AG09319 (cell line): ENCODE measurements around the gene COL13A1.

Source experiments
- DNase-seq: peaks from one replicate; pipeline ENCODE4 v3.0.0-alpha.2; 2010; ENCODE audit warnings: low read depth; ENCODE audit errors: extremely low read depth
- TF ChIP-seq, protein P1 (sequence below): IDR thresholded peaks from 2 replicates; pipeline ENCODE4 v1.5.1; 2011; ENCODE audit warnings: low read depth, mild to moderate bottlenecking, inconsistent platforms, low read length, moderate library complexity

The COL13A1 gene

GRCh38 chr10:69866688-69867461 is 65.2 kb downstream of the COL13A1 start:
- TF ChIP-seq, protein P1, sequence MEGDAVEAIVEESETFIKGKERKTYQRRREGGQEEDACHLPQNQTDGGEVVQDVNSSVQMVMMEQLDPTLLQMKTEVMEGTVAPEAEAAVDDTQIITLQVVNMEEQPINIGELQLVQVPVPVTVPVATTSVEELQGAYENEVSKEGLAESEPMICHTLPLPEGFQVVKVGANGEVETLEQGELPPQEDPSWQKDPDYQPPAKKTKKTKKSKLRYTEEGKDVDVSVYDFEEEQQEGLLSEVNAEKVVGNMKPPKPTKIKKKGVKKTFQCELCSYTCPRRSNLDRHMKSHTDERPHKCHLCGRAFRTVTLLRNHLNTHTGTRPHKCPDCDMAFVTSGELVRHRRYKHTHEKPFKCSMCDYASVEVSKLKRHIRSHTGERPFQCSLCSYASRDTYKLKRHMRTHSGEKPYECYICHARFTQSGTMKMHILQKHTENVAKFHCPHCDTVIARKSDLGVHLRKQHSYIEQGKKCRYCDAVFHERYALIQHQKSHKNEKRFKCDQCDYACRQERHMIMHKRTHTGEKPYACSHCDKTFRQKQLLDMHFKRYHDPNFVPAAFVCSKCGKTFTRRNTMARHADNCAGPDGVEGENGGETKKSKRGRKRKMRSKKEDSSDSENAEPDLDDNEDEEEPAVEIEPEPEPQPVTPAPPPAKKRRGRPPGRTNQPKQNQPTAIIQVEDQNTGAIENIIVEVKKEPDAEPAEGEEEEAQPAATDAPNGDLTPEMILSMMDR, result peak; percentile 11
- DNase-seq, result peak; percentile 46

GRCh38 chr10:69867699-69868558 is 66.2 kb downstream of the COL13A1 start:
- TF ChIP-seq, protein P1, result no peak
- no peak for DNase-seq

DNA sequence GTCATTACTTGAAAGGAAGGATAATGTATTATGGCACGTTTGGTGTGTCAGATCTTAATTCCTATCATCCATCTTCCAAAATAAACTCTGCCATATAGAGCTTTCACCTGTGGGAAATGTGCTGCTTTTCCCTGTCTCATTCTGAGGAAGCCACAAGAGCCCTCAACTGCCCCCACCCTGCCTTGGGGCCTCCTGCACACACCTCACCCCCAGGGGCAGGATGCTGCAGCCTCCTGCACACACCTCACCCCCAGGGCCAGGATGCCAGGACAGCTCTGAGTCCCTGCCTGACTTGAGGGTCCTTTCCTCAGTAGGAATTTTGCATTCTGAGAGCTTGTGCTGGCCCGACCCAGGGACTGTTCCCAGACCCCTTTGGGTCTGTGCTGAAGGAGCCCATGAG is 67.1 kb downstream of the COL13A1 start:
- DNase-seq, result no peak
- TF ChIP-seq, protein P1, result no peak

DNA sequence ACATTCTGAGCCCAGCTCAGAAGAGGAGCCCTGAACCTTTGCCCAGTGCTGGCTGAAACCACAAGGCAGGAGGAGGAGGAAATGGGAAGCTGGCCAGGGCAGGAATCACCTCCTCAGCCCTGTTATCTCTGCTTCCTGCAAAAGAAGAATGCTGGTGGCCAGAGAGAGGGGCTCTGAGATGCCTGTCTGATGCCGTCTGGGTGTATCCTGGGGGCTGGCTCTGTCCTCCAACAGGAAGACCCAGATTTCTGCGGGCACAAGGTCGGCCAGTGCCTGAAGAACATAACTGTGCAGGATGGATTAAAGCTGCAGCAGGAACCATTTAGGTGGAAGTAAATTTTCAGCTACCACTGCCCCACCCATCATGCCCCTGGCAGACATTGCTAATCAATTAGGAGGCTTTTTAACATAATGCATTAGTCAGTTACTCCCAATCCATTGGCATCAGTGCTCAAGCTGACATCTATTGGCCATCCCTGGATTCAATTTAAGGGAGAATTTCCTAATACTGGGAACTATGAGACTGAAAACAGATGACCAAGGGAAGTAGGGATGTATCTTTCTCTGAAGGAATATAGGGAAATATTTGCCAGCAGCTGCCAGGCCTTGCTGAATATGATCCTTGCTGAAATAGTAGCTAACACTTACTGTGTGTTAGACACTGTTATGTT is 67.7 kb downstream of the COL13A1 start:
- TF ChIP-seq, protein P1, result no peak
- peak; percentile 64 for DNase-seq

- DNase-seq, result no peak
- TF ChIP-seq, protein P1, result no peak
Observed at GRCh38 chr10:69870591-69870990, 68.9 kb downstream of the COL13A1 start.

DNA sequence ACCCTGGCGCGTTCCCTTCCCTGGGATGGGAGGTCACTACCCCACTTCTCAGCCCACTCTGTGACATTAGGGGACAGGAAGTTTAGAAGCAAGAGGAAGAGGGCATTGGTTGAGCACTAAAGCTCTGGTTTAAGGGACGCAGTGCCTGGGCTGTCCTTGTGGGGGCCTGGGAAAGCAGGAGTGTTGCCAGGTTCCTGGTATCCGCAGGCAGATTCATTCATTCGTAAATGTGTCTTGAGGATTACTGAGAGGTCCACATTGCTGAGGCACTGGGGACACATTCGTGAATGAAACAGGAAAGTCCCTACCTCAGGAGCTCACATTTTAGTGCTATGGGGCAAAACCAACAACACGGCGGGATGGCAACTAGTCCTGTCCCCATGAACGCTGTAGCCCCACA is 69.4 kb downstream of the COL13A1 start:
- DNase-seq, result no peak
- TF ChIP-seq, protein P1, result no peak
